ENCODE data around the gene ADISSP. TPM values are rescaled to one million over a fixed set of nuclear protein-coding genes. Genes with fewer than 3 reads are reported as not detected.

Gene ADISSP
- total and polyA plus RNA-seq, 9 of the 15 experiments (the other 6 are each of a cell fraction or from before 2014, with no cell fraction given) = 1.4 to 70.6 (median 23.4) TPM

DNA sequence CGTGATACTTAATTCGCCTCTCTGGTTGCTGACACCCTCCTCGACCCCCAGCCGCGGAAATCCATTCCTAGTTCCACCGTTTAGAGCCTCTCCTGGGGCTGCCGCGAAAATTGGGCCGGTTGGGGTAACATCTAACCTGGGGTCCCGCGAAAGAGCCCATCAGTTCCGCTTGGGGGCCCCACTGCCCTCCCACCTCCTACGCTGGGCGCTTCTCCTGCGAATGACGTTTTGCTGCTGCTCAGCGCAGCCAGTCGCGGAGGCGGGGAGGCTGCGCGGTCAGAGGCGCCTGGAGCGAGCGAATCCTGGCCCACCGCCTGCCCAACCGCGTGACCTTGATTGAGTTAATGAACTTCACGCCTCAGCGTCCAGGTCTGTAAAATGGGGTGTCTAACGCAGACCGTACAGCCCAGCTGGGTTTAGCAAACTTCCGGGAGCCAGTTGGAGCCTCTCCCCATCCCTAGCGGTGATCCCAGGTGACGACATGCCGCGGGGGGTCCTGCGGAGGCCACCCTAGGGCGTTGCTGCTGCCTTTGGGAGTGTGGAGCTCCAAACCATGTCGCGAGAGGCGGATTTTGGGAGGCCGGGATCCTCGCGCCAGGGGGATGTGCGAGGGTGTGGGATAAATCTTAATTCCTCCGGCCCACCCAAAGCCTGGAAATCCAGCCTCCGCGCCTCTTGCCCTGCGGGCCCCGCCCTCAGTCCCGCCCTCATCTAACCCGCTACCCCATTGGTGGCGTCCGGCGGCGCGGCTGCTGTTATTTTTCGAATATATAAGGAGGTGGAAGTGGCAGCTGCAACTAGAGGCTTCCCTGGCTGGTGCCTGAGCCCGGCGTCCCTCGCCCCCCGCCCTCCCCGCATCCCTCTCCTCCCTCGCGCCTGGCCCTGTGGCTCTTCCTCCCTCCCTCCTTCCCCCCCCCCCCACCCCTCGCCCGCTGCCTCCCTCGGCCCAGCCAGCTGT is 28.2 kb upstream of the ADISSP start, which contains the start of gene CDC25B (continued):
- TF ChIP-seq, protein P1, sequence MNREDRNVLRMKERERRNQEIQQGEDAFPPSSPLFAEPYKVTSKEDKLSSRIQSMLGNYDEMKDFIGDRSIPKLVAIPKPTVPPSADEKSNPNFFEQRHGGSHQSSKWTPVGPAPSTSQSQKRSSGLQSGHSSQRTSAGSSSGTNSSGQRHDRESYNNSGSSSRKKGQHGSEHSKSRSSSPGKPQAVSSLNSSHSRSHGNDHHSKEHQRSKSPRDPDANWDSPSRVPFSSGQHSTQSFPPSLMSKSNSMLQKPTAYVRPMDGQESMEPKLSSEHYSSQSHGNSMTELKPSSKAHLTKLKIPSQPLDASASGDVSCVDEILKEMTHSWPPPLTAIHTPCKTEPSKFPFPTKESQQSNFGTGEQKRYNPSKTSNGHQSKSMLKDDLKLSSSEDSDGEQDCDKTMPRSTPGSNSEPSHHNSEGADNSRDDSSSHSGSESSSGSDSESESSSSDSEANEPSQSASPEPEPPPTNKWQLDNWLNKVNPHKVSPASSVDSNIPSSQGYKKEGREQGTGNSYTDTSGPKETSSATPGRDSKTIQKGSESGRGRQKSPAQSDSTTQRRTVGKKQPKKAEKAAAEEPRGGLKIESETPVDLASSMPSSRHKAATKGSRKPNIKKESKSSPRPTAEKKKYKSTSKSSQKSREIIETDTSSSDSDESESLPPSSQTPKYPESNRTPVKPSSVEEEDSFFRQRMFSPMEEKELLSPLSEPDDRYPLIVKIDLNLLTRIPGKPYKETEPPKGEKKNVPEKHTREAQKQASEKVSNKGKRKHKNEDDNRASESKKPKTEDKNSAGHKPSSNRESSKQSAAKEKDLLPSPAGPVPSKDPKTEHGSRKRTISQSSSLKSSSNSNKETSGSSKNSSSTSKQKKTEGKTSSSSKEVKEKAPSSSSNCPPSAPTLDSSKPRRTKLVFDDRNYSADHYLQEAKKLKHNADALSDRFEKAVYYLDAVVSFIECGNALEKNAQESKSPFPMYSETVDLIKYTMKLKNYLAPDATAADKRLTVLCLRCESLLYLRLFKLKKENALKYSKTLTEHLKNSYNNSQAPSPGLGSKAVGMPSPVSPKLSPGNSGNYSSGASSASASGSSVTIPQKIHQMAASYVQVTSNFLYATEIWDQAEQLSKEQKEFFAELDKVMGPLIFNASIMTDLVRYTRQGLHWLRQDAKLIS (CRISPR knock-in tag; IDR thresholded peaks at IDR 0.05) = peak; percentile 82
- peak; percentile 55 for TF ChIP-seq HMGN3 (IDR thresholded peaks at IDR 0.05; ENCODE audit: borderline replicate concordance, extremely low read depth, insufficient read length, low read depth, low read length)
- TF ChIP-seq ASH1L (IDR thresholded peaks at IDR 0.05; ENCODE audit: borderline replicate concordance, low read depth, partially characterized antibody) = no peak
- TF ChIP-seq, protein P2, sequence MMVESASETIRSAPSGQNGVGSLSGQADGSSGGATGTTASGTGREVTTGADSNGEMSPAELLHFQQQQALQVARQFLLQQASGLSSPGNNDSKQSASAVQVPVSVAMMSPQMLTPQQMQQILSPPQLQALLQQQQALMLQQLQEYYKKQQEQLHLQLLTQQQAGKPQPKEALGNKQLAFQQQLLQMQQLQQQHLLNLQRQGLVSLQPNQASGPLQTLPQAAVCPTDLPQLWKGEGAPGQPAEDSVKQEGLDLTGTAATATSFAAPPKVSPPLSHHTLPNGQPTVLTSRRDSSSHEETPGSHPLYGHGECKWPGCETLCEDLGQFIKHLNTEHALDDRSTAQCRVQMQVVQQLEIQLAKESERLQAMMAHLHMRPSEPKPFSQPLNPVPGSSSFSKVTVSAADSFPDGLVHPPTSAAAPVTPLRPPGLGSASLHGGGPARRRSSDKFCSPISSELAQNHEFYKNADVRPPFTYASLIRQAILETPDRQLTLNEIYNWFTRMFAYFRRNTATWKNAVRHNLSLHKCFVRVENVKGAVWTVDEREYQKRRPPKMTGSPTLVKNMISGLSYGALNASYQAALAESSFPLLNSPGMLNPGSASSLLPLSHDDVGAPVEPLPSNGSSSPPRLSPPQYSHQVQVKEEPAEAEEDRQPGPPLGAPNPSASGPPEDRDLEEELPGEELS (CRISPR knock-in tag; IDR thresholded peaks at IDR 0.05; ENCODE audit: borderline replicate concordance) = no peak
- TF ChIP-seq, protein P3, sequence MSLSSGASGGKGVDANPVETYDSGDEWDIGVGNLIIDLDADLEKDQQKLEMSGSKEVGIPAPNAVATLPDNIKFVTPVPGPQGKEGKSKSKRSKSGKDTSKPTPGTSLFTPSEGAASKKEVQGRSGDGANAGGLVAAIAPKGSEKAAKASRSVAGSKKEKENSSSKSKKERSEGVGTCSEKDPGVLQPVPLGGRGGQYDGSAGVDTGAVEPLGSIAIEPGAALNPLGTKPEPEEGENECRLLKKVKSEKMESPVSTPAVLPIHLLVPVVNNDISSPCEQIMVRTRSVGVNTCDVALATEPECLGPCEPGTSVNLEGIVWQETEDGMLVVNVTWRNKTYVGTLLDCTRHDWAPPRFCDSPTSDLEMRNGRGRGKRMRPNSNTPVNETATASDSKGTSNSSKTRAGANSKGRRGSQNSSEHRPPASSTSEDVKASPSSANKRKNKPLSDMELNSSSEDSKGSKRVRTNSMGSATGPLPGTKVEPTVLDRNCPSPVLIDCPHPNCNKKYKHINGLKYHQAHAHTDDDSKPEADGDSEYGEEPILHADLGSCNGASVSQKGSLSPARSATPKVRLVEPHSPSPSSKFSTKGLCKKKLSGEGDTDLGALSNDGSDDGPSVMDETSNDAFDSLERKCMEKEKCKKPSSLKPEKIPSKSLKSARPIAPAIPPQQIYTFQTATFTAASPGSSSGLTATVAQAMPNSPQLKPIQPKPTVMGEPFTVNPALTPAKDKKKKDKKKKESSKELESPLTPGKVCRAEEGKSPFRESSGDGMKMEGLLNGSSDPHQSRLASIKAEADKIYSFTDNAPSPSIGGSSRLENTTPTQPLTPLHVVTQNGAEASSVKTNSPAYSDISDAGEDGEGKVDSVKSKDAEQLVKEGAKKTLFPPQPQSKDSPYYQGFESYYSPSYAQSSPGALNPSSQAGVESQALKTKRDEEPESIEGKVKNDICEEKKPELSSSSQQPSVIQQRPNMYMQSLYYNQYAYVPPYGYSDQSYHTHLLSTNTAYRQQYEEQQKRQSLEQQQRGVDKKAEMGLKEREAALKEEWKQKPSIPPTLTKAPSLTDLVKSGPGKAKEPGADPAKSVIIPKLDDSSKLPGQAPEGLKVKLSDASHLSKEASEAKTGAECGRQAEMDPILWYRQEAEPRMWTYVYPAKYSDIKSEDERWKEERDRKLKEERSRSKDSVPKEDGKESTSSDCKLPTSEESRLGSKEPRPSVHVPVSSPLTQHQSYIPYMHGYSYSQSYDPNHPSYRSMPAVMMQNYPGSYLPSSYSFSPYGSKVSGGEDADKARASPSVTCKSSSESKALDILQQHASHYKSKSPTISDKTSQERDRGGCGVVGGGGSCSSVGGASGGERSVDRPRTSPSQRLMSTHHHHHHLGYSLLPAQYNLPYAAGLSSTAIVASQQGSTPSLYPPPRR (CRISPR knock-in tag; IDR thresholded peaks at IDR 0.05; ENCODE audit: borderline replicate concordance) = 0 out of 2 replicates have a peak, but pooled peaks have one; percentile 41
- TF ChIP-seq CCAR2 (IDR thresholded peaks at IDR 0.05; ENCODE audit: low read depth, low read length) = no peak
- TF ChIP-seq, protein P4, sequence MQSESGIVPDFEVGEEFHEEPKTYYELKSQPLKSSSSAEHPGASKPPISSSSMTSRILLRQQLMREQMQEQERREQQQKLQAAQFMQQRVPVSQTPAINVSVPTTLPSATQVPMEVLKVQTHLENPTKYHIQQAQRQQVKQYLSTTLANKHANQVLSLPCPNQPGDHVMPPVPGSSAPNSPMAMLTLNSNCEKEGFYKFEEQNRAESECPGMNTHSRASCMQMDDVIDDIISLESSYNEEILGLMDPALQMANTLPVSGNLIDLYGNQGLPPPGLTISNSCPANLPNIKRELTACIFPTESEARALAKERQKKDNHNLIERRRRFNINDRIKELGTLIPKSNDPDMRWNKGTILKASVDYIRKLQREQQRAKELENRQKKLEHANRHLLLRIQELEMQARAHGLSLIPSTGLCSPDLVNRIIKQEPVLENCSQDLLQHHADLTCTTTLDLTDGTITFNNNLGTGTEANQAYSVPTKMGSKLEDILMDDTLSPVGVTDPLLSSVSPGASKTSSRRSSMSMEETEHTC (IDR thresholded peaks at IDR 0.05) = peak; percentile 57; the same call in 1 of the 2 replicates
- TF ChIP-seq, protein P5, sequence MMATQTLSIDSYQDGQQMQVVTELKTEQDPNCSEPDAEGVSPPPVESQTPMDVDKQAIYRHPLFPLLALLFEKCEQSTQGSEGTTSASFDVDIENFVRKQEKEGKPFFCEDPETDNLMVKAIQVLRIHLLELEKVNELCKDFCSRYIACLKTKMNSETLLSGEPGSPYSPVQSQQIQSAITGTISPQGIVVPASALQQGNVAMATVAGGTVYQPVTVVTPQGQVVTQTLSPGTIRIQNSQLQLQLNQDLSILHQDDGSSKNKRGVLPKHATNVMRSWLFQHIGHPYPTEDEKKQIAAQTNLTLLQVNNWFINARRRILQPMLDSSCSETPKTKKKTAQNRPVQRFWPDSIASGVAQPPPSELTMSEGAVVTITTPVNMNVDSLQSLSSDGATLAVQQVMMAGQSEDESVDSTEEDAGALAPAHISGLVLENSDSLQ (IDR thresholded peaks at IDR 0.05) = peak; percentile 12; the same call in 1 of the 2 replicates

Data from K562 (cell line).